Measurements from ENCODE around the gene GNAI1.
"Not testable (repeated sequence)": the region's sequence is repeated elsewhere in the genome, so short reads cannot be mapped to it uniquely, and the experiment has no call there.

GNAI1 gene

GRCh38 chr7:80154656-80155333, 20.2 kb downstream of the GNAI1 start:
- Histone ChIP-seq H2AK5ac (ENCODE audit: low read depth, low read length) (no peak overlapping the region), H4K91ac (ENCODE audit: low read depth, low read length, poor library complexity) (no peak overlapping the region), H4K8ac (ENCODE audit: low read depth, low read length) (no peak overlapping the region), H2AFZ (ENCODE audit: low read length) (no peak overlapping the region), H3K9me3 (replicated peaks in 1 of 2; ENCODE audit: control insufficient read depth in 2 of 2, insufficient read depth in 1 of 2, low read depth in 1 of 2, low read length in 2 of 2) (no peaks in the 10 kb centered on the region), H3K4me3 (ENCODE audit: low read length in 2 of 2) (no peak overlapping the region), H3K36me3 (replicated peaks in 1 of 2; ENCODE audit: control insufficient read depth in 2 of 2, insufficient read depth in 2 of 2, low read length in 2 of 2) (no peaks in the 10 kb centered on the region), H2BK15ac (ENCODE audit: low read length) (no peak overlapping the region), H3K27ac (replicated peaks; ENCODE audit: low read length) (no peak overlapping the region), H3K4me2 (ENCODE audit: insufficient read depth, low read length, poor library complexity, severe bottlenecking) (no peak overlapping the region), H3K4ac (ENCODE audit: low read length) (no peak overlapping the region), H3K18ac (ENCODE audit: low read length) (no peak overlapping the region), H3K79me1 (ENCODE audit: low read depth, low read length) (no peaks in the 10 kb centered on the region), H2BK5ac (ENCODE audit: low read length) (no peak overlapping the region), H3K27me3 (ENCODE audit: control insufficient read depth in 3 of 3, insufficient read depth in 3 of 3, low read depth in 1 of 3, low read length in 3 of 3) (no peaks in the 10 kb centered on the region), H2BK12ac (ENCODE audit: low read length) (no peak overlapping the region), H3K9ac (ENCODE audit: low read depth, low read length, poor library complexity) (no peak overlapping the region), H3K14ac (ENCODE audit: low read length) (no peak overlapping the region), H3K4me1 (ENCODE audit: control insufficient read depth in 2 of 2, insufficient read depth in 1 of 2, low read depth in 1 of 2, low read length in 2 of 2) (no peaks in the 10 kb centered on the region), H2BK120ac (ENCODE audit: low read depth, low read length) (no peak overlapping the region), H3K23ac (ENCODE audit: low read depth, low read length, poor library complexity) (no peak overlapping the region)
- no peak for DNase-seq (ENCODE audit: low spot score)

GRCh38 chr7:80155374-80155773, 20.7 kb downstream of the GNAI1 start:
- Histone ChIP-seq H4K8ac (ENCODE audit: low read depth, low read length) (no peak overlapping the region), H3K4me1 (ENCODE audit: control insufficient read depth in 2 of 2, insufficient read depth in 1 of 2, low read depth in 1 of 2, low read length in 2 of 2) (no peaks in the 10 kb centered on the region), H3K9ac (ENCODE audit: low read depth, low read length, poor library complexity) (no peak overlapping the region), H3K18ac (ENCODE audit: low read length) (no peak overlapping the region), H3K36me3 (replicated peaks in 1 of 2; ENCODE audit: control insufficient read depth in 2 of 2, insufficient read depth in 2 of 2, low read length in 2 of 2) (no peaks in the 10 kb centered on the region), H2BK15ac (ENCODE audit: low read length) (no peak overlapping the region), H2AK5ac (ENCODE audit: low read depth, low read length) (no peak overlapping the region), H3K79me1 (ENCODE audit: low read depth, low read length) (no peaks in the 10 kb centered on the region), H3K14ac (ENCODE audit: low read length) (no peak overlapping the region), H2BK12ac (ENCODE audit: low read length) (no peak overlapping the region), H3K23ac (ENCODE audit: low read depth, low read length, poor library complexity) (no peak overlapping the region), H2AFZ (ENCODE audit: low read length) (no peak overlapping the region), H2BK120ac (ENCODE audit: low read depth, low read length) (no peak overlapping the region), H4K91ac (ENCODE audit: low read depth, low read length, poor library complexity) (no peak overlapping the region), H3K27ac (replicated peaks; ENCODE audit: low read length) (no peak overlapping the region), H3K9me3 (replicated peaks in 1 of 2; ENCODE audit: control insufficient read depth in 2 of 2, insufficient read depth in 1 of 2, low read depth in 1 of 2, low read length in 2 of 2) (no peaks in the 10 kb centered on the region), H3K4me3 (ENCODE audit: low read length in 2 of 2) (no peak overlapping the region), H2BK5ac (ENCODE audit: low read length) (no peak overlapping the region), H3K4ac (ENCODE audit: low read length) (no peak overlapping the region), H3K27me3 (ENCODE audit: control insufficient read depth in 3 of 3, insufficient read depth in 3 of 3, low read depth in 1 of 3, low read length in 3 of 3) (no peaks in the 10 kb centered on the region), H3K4me2 (ENCODE audit: insufficient read depth, low read length, poor library complexity, severe bottlenecking) (no peak overlapping the region)
- no CpG with 5 or more reads among the region's 1 CpG for WGBS, 2 donors (ENCODE audit: extremely low coverage in 2 of 2, insufficient read length in 2 of 2, insufficient replicate concordance in 1 of 2)
- no peak for DNase-seq (ENCODE audit: low spot score)

- H3K36me3 ChIP-seq (replicated peaks in 1 of 2; ENCODE audit: control insufficient read depth in 2 of 2, insufficient read depth in 2 of 2, low read length in 2 of 2); H2AK5ac ChIP-seq (ENCODE audit: low read depth, low read length); H3K27me3 ChIP-seq (ENCODE audit: control insufficient read depth in 3 of 3, insufficient read depth in 3 of 3, low read depth in 1 of 3, low read length in 3 of 3); H2BK12ac ChIP-seq (ENCODE audit: low read length); H2BK120ac ChIP-seq (ENCODE audit: low read depth, low read length); H3K4me1 ChIP-seq (ENCODE audit: control insufficient read depth in 2 of 2, insufficient read depth in 1 of 2, low read depth in 1 of 2, low read length in 2 of 2); H3K4ac ChIP-seq (ENCODE audit: low read length); H2BK5ac ChIP-seq (ENCODE audit: low read length); H3K27ac ChIP-seq (replicated peaks; ENCODE audit: low read length); H3K4me2 ChIP-seq (ENCODE audit: insufficient read depth, low read length, poor library complexity, severe bottlenecking); H3K18ac ChIP-seq (ENCODE audit: low read length); H3K23ac ChIP-seq (ENCODE audit: low read depth, low read length, poor library complexity); H3K9me3 ChIP-seq (replicated peaks in 1 of 2; ENCODE audit: control insufficient read depth in 2 of 2, insufficient read depth in 1 of 2, low read depth in 1 of 2, low read length in 2 of 2); H4K8ac ChIP-seq (ENCODE audit: low read depth, low read length); DNase-seq (ENCODE audit: low spot score); H3K4me3 ChIP-seq (ENCODE audit: low read length in 2 of 2); H3K14ac ChIP-seq (ENCODE audit: low read length); H2AFZ ChIP-seq (ENCODE audit: low read length); H2BK15ac ChIP-seq (ENCODE audit: low read length); H3K79me1 ChIP-seq (ENCODE audit: low read depth, low read length); H3K9ac ChIP-seq (ENCODE audit: low read depth, low read length, poor library complexity); H4K91ac ChIP-seq (ENCODE audit: low read depth, low read length, poor library complexity): not testable (repeated sequence)
- WGBS, 2 donors (ENCODE audit: extremely low coverage in 2 of 2, insufficient read length in 2 of 2, insufficient replicate concordance in 1 of 2): no CpG with 5 or more reads among the region's 4 CpGs
Observed at GRCh38 chr7:80157770-80158169, 23.1 kb downstream of the GNAI1 start.

GRCh38 chr7:80159802-80160201, 25.2 kb downstream of the GNAI1 start:
- no peak overlapping the region for H3K4me2 ChIP-seq (ENCODE audit: insufficient read depth, low read length, poor library complexity, severe bottlenecking)
- H3K9ac ChIP-seq (ENCODE audit: low read depth, low read length, poor library complexity): no peak overlapping the region
- H3K27ac ChIP-seq (replicated peaks; ENCODE audit: low read length): no peak overlapping the region
- H2AFZ ChIP-seq (ENCODE audit: low read length): no peak overlapping the region
- no peak for DNase-seq (ENCODE audit: low spot score)
- H3K14ac ChIP-seq (ENCODE audit: low read length): no peak overlapping the region
- peaks cover 0 to 1% of the 10 kb centered on the region in 2 donors for H3K4me1 ChIP-seq (ENCODE audit: control insufficient read depth in 2 of 2, insufficient read depth in 1 of 2, low read depth in 1 of 2, low read length in 2 of 2)
- H3K9me3 ChIP-seq (replicated peaks in 1 of 2; ENCODE audit: control insufficient read depth in 2 of 2, insufficient read depth in 1 of 2, low read depth in 1 of 2, low read length in 2 of 2): no peaks in the 10 kb centered on the region
- no peak overlapping the region for H2BK120ac ChIP-seq (ENCODE audit: low read depth, low read length)
- no peaks in the 10 kb centered on the region for H3K79me1 ChIP-seq (ENCODE audit: low read depth, low read length)
- H2BK15ac ChIP-seq (ENCODE audit: low read length): no peak overlapping the region
- H3K27me3 ChIP-seq (ENCODE audit: control insufficient read depth in 3 of 3, insufficient read depth in 3 of 3, low read depth in 1 of 3, low read length in 3 of 3): no peaks in the 10 kb centered on the region
- H4K8ac ChIP-seq (ENCODE audit: low read depth, low read length): no peak overlapping the region
- no peaks in the 10 kb centered on the region for H3K36me3 ChIP-seq (replicated peaks in 1 of 2; ENCODE audit: control insufficient read depth in 2 of 2, insufficient read depth in 2 of 2, low read length in 2 of 2)
- no peak overlapping the region for H3K23ac ChIP-seq (ENCODE audit: low read depth, low read length, poor library complexity)
- H3K18ac ChIP-seq (ENCODE audit: low read length): no peak overlapping the region
- WGBS, 2 donors (ENCODE audit: extremely low coverage in 2 of 2, insufficient read length in 2 of 2, insufficient replicate concordance in 1 of 2): 100% methylated on average over 1 of the region's 3 CpGs; no CpG with 5 or more reads in 1 of the 2 donors
- H2AK5ac ChIP-seq (ENCODE audit: low read depth, low read length): no peak overlapping the region
- H3K4ac ChIP-seq (ENCODE audit: low read length): no peak overlapping the region
- H2BK12ac ChIP-seq (ENCODE audit: low read length): no peak overlapping the region
- H4K91ac ChIP-seq (ENCODE audit: low read depth, low read length, poor library complexity): no peak overlapping the region
- H3K4me3 ChIP-seq (ENCODE audit: low read length in 2 of 2): no peak overlapping the region
- no peak overlapping the region for H2BK5ac ChIP-seq (ENCODE audit: low read length)
